OCI-LY3 (cell line): ENCODE measurements around the gene KCNH5.

ENCODE experiments used
- CTCF ChIP-seq: fragments of 200-600, 300-600 bp; sonication (generic); IDR thresholded peaks from 2 replicates; pipeline ENCODE4 v1.5.1; 2014; ENCODE audit warnings: antibody characterized with exemption, low read length, low read depth
- EZH2phosphoT487 ChIP-seq: fragments of 200-600 bp; shearing (Covaris generic); IDR thresholded peaks from 2 replicates; pipeline ENCODE4 v1.6.1; 2018; ENCODE audit warnings: antibody characterized with exemption, mixed run types, low read depth

- TF ChIP-seq CTCF, result no peak
- TF ChIP-seq EZH2phosphoT487, result no peak
Observed at GRCh38 chr14:62658631-62659030, 386.6 kb downstream of the KCNH5 start.
